ENCODE measurements around the gene TRPM2.

Gene TRPM2

GRCh38 chr21:44489962-44490361, 136.5 kb downstream of the TRPM2 start:
- no peak for DNase-seq

GRCh38 chr21:44490405-44490804, 137.0 kb downstream of the TRPM2 start:
- DNase-seq = no peak

DNA sequence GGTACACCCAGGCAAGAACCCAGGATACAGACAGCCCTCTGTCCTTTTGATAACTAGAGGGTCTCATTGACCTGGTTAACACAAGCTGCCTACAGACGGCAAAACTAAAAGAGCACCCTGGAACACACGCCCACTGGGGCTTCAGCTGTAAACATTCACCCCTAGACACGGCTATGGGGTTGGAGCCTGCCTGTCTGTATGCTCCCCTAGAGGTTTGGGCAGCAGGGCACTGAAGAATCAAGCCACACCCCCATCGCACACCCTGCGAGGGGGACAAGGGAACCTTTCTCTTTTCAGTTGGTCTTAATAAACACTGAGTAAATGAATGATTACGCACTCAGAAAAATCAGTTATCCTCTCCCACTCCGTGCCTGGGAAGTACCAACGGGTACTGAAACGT, 137.4 kb downstream of the TRPM2 start:
- DNase-seq = no peak

Data from stimulated activated naive CD4-positive, alpha-beta T cell (primary cell).